GM15510 (cell line): ENCODE results near the gene MYO9B.

Experiments
- POLR2A ChIP-seq: IDR thresholded peaks from 3 replicates; pipeline ENCODE4 v1.6.1; 2011; ENCODE audit warnings: borderline replicate concordance; ENCODE audit not compliant: insufficient read length; ENCODE audit errors: extremely low read depth

The MYO9B gene

GRCh38 chr19:17205237-17206140, 129.9 kb downstream of the MYO9B start:
- TF ChIP-seq POLR2A, result no peak

DNA sequence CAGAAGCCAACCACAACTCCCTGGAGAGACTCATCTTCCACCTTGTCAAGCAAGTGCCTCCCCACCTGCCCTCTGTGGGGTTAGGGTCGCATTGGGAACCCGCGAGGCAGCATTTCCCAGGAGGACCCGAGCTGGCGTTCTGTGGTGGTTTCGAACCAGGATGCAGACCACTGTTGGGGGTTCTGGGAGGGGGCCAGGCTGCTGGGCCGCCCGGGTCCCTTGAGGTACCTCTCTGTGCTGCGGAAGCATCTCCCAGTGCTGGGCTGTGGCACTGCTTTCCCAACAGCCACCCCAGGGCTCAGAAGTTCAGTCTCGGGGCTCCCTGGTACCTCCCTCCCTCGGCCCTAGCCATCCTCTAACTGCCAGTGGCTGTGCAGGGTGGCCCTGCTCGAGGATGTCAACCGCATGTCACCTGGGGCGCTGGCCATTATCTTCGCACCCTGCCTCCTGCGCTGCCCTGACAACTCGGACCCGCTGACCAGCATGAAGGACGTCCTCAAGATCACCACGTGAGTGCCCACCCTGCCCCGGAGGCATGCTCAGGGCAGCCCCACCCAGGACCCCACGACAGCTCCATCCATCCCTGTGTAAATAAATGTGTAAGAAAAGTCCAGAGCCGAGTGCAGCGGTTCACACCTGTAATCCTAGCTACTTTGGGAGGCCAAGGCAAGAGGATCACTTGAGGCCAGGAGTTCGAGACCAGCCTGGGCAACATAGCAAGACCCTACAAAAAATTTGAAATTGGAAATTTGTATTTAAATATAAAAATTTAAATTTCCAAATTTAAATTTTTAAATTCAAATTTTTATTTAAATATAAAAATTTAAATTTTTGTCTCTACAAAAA, 131.4 kb downstream of the MYO9B start:
- TF ChIP-seq POLR2A, result no peak

- TF ChIP-seq POLR2A, result no peak
Observed at GRCh38 chr19:17209126-17210036, 133.8 kb downstream of the MYO9B start.

GRCh38 chr19:17210296-17210695, 134.7 kb downstream of the MYO9B start:
- no peak for TF ChIP-seq POLR2A

- TF ChIP-seq POLR2A, result no peak
Observed at GRCh38 chr19:17211547-17212446, 136.2 kb downstream of the MYO9B start.

DNA sequence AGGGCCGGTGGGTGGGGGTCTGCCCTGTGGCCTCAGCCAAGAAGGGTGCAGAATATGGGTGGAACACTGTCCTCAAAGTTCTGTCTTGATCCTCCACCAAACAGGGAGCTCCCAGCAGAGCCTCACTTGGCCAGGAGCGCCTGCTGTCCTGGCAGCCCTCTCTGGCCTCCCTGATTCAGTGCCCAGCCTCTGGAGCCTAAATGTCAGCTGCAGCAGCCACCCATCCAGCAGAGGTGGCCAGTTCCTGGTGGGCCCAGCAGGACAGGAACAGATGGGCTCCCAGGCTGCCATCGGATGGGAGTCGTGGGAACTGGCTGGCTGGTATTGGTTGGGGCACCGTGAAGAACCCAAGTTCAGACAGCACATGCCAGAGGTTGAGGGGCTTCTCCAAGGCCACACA, 137.8 kb downstream of the MYO9B start:
- no peak for TF ChIP-seq POLR2A

- TF ChIP-seq POLR2A, result no peak
Observed at GRCh38 chr19:17214508-17215126, 139.0 kb downstream of the MYO9B start.

DNA sequence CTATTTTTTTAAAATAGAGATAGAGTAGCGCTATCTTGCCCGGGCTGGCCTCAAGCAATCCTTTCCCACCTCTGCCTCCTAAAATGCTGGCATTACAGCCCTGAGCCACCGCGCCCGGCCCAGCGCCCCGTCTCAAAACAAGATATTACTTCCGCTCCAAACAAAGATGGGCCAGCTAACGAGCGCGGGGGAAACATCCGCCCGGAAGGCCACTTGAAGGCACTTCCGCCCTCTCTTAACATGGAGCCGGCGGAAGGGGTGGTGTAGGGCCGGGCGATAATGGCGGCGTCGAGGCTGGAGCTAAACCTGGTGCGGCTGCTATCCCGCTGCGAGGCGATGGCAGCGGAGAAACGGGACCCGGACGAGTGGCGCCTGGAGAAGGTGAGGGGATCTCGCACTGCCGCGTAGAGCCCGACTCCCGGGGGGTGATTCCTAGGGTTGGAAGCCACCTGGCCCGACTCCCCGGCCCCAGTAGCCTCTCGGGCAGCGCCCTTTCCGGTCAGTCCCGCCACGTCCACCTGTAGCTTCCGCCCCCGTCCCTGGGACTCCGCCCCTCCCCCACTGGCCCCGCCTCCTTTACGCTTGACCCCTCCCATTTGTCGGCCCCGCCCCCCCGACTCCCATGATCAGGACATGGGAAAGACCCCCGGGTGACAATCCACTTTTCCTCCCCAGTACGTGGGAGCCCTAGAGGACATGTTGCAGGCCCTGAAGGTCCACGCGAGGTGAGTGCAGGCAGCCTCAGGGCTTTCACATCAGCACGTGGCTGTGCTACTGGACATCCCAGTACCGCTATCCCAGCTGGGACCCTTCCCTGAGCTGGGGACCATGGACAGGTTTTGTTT, 139.8 kb downstream of the MYO9B start, which contains the start of gene USE1:
Gene USE1, plus strand, starts transcription at position 231 of the 845 bp plus-strand sequence. Its CDS starts 49 bp downstream, at position 280.
- TF ChIP-seq POLR2A, result peak; percentile 83

- TF ChIP-seq POLR2A, result no peak
Observed at GRCh38 chr19:17216058-17216670, 140.6 kb downstream of the MYO9B start.

DNA sequence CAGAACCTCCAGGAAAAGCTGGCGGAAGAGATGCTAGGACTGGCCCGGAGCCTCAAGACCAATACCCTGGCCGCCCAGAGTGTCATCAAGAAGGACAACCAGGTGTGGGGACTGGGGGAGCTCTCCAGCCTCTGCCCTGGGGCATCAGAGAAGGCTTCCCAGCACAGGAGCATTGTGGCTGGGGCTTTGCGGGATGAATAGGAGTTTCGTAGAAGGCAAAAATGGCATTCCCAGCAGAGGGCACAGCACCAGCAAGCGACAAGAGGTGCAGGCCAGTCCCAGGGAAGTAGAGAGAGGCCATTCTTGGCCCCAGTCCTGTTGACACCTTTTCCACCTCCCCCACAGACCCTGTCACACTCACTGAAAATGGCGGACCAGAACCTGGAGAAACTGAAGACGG, 143.7 kb downstream of the MYO9B start:
- no peak for TF ChIP-seq POLR2A

DNA sequence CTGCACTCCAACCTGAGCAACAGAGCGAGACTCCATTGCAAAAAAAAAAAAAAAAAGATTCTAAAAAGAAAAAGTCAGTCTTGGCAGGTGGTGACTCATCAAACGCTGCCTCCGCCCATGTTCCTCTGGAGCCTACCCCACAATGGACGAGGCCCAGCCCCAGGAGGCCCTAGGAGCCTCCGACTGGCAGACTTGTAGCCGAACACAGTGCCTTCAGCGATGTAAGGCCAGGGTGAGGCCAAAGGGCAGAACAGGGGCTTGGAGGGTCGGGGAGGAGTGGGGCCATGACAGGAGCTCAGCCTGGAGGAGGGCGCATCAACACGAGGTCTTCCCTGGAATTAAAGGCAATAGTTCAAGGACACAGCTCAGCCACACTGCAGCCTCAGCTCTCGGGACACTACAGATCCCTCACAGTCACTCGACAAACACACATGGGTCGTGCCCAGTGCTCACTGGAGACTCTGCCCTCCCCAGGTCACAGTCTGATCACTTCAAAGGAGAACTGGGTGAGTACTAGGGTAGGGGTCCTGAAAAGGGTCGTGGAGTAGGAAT, 144.7 kb downstream of the MYO9B start:
- no peak for TF ChIP-seq POLR2A

DNA sequence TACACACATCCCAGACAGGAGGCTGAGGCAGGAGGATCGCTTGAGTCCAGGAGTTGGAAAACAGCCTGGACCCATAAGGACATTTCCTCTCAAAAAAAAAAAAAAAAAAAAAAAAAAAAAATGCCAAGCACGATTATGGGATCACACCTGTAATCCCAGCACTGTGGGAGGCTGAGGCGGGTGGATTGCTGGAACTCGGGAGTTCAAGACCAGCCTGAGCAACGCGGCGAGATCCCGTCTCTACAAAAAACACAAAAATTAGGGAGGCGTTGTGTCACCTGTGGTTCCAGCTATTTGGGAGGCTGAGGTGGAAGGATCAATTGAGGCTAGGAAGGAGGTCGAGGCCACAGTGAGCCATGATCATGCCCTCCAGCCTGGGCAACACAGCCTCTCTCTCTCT, 149.5 kb downstream of the MYO9B start:
- no peak for TF ChIP-seq POLR2A
